Uterus (tissue), 2 donors: ENCODE measurements around the gene MFAP4.

Experiments
- POLR2A ChIP-seq, 2 donors: fragments of 450-650 bp; IDR thresholded peaks; one replicate each; pipeline ENCODE4 v1.6.1; 2016; ENCODE audit warnings: antibody characterized with exemption in 2 of 2, mild to moderate bottlenecking in 1 of 2, moderate library complexity in 1 of 2
- TF ChIP-seq, protein P1 (sequence below), 4 experiments: fragments of 200-600 bp in 2 of 4; fragments of 450-650 bp in 2 of 4; sonication (generic) in 2 of 4; IDR thresholded peaks; one replicate each; pipeline ENCODE4 v1.5.1; 2016 to 2019; ENCODE audit warnings: antibody characterized with exemption in 4 of 4, mild to moderate bottlenecking in 2 of 4, moderate library complexity in 1 of 4

- TF ChIP-seq, protein P1, sequence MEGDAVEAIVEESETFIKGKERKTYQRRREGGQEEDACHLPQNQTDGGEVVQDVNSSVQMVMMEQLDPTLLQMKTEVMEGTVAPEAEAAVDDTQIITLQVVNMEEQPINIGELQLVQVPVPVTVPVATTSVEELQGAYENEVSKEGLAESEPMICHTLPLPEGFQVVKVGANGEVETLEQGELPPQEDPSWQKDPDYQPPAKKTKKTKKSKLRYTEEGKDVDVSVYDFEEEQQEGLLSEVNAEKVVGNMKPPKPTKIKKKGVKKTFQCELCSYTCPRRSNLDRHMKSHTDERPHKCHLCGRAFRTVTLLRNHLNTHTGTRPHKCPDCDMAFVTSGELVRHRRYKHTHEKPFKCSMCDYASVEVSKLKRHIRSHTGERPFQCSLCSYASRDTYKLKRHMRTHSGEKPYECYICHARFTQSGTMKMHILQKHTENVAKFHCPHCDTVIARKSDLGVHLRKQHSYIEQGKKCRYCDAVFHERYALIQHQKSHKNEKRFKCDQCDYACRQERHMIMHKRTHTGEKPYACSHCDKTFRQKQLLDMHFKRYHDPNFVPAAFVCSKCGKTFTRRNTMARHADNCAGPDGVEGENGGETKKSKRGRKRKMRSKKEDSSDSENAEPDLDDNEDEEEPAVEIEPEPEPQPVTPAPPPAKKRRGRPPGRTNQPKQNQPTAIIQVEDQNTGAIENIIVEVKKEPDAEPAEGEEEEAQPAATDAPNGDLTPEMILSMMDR (IDR thresholded peaks at IDR 0.05), result no peak
- no peak for TF ChIP-seq POLR2A (IDR thresholded peaks at IDR 0.05)
Observed at GRCh38 chr17:19405114-19405513, 18.1 kb upstream of the MFAP4 start.
